B cell (primary cell): ENCODE results near the gene PARVA. TPM values are rescaled to one million over a fixed set of nuclear protein-coding genes. Genes with fewer than 3 reads are reported as not detected.

Experiments used
- ATAC-seq: fragments of 200-7000 bp; cut with Tn5 transposase; one replicate; pipeline ENCODE4 v1.10.0; 2021; ENCODE audit warnings: low read depth, mild to moderate bottlenecking, moderate number of reproducible peaks, moderate library complexity
- CTCF ChIA-PET: fragments of 350-600 bp; sonication (Branson Sonifier 250); formaldehyde crosslinking; loops from one replicate; lab custom pipeline; 2021; ENCODE audit warnings: antibody characterized with exemption, inconsistent platforms; lab: Charles Lee
- POLR2A ChIA-PET: fragments of 350-600 bp; sonication (Branson Sonifier 250); formaldehyde crosslinking; loops from one replicate; lab custom pipeline; 2021; ENCODE audit warnings: antibody characterized with exemption; lab: Charles Lee
- DNase-seq: peaks from one replicate; pipeline ENCODE4 v3.0.0; 2013
- H2AFZ ChIP-seq: 2 replicates; pipeline ENCODE4 v1.6.1; 2012; ENCODE audit warnings: mild to moderate bottlenecking, low read depth, low read length; ENCODE audit not compliant: insufficient read depth, poor library complexity, severe bottlenecking
- H3K27ac ChIP-seq, 2 donors: 1 replicate in 1 of 2; 2 replicates in 1 of 2; pipeline ENCODE4 v1.5.1; 2012 to 2013; ENCODE audit warnings: low read length in 2 of 2, mild to moderate bottlenecking in 2 of 2, moderate library complexity in 1 of 2
- H3K27me3 ChIP-seq, 4 experiments: fragments of 200-600 bp in 1 of 4; sonication (generic) in 1 of 4; replicated peaks in 1 of 4; 1 replicate in 2 of 4; 2 replicates in 2 of 4; pipeline versions ENCODE4 v1.6.1 to v1.7.0; 2013 to 2016; ENCODE audit warnings: low read length in 3 of 4, mild to moderate bottlenecking in 2 of 4, mixed read lengths in 1 of 4, moderate library complexity in 1 of 4; ENCODE audit not compliant: insufficient read depth in 4 of 4, control insufficient read depth in 3 of 4; ENCODE audit errors: control extremely low read depth in 1 of 4
- H3K36me3 ChIP-seq, 2 experiments: replicated peaks in 1 of 2; 1 replicate in 1 of 2; 2 replicates in 1 of 2; pipeline versions ENCODE4 v1.6.1 to v1.7.1; 2013; ENCODE audit warnings: low read length in 1 of 2; ENCODE audit not compliant: insufficient read depth in 2 of 2, control insufficient read depth in 1 of 2; ENCODE audit errors: control extremely low read depth in 1 of 2, extremely low read depth in 1 of 2
- H3K4me1 ChIP-seq, 2 donors: fragments of 200-600 bp in 1 of 2; sonication (generic) in 1 of 2; 1 replicate in 1 of 2; 2 replicates in 1 of 2; pipeline versions ENCODE4 v1.5.1 to v1.6.1; 2013 to 2017; ENCODE audit warnings: low read length in 2 of 2; ENCODE audit not compliant: control insufficient read depth in 2 of 2, insufficient read depth in 2 of 2
- H3K4me2 ChIP-seq: replicated peaks from 2 replicates; pipeline ENCODE3; 2012; ENCODE audit warnings: mild to moderate bottlenecking, low read depth, low read length; ENCODE audit not compliant: poor library complexity, severe bottlenecking
- H3K4me3 ChIP-seq, 5 experiments: fragments of 200-600 bp in 1 of 5; sonication (generic) in 1 of 5; 1 replicate in 3 of 5; 2 replicates in 2 of 5; pipeline versions ENCODE4 v1.5.1 to v1.7.0; 2011 to 2016; ENCODE audit warnings: low read length in 4 of 5, mild to moderate bottlenecking in 4 of 5, low read depth in 2 of 5, control low read depth in 1 of 5, moderate library complexity in 1 of 5; ENCODE audit not compliant: insufficient read depth in 1 of 5; ENCODE audit errors: control extremely low read depth in 1 of 5, extremely low read depth in 1 of 5
- H3K79me2 ChIP-seq: fragments of 200-600 bp; sonication (generic); one replicate; pipeline ENCODE4 v1.6.0; 2016; ENCODE audit warnings: low read length; ENCODE audit not compliant: control insufficient read depth, insufficient read depth
- H3K9ac ChIP-seq: fragments of 200-600 bp; sonication (generic); 2 replicates; pipeline ENCODE4 v1.6.1; 2017; ENCODE audit warnings: mild to moderate bottlenecking, low read length, moderate library complexity
- H3K9me3 ChIP-seq, 3 donors: one replicate each; pipeline versions ENCODE4 v1.6.1 to v1.7.1; 2013; ENCODE audit warnings: low read length in 2 of 3; ENCODE audit not compliant: control insufficient read depth in 2 of 3, insufficient read depth in 1 of 3; ENCODE audit errors: control extremely low read depth in 1 of 3
- H4K20me1 ChIP-seq: 2 replicates; pipeline ENCODE4 v1.6.0; 2012; ENCODE audit warnings: mild to moderate bottlenecking, low read length; ENCODE audit not compliant: insufficient read depth, control insufficient read depth, poor library complexity, severe bottlenecking
- H3K27ac Mint-ChIP-seq: one replicate; pipeline ENCODE4 v1.8.0; 2021; ENCODE audit warnings: mixed read lengths
- H3K27me3 Mint-ChIP-seq: one replicate; pipeline ENCODE4 v1.8.0; 2021; ENCODE audit warnings: mixed read lengths
- H3K4me1 Mint-ChIP-seq: one replicate; pipeline ENCODE4 v1.8.0; 2021; ENCODE audit warnings: mixed read lengths
- H3K4me3 Mint-ChIP-seq: one replicate; pipeline ENCODE4 v1.8.0; 2021; ENCODE audit warnings: mixed read lengths
- H3K9me3 Mint-ChIP-seq: one replicate; pipeline ENCODE4 v1.8.0; 2022; ENCODE audit warnings: mixed read lengths; ENCODE audit not compliant: insufficient read depth
- EZH2 ChIP-seq: IDR thresholded peaks from 2 replicates; pipeline ENCODE4 v1.6.1; 2012; ENCODE audit warnings: borderline replicate concordance, low read depth, mild to moderate bottlenecking, moderate library complexity, low read length; ENCODE audit not compliant: insufficient read depth, poor library complexity, severe bottlenecking
- WGBS: methylation state at CpG from one replicate; pipeline ENCODE4 v1.1.5; 2013; ENCODE audit warnings: missing lambda C conversion rate; ENCODE audit not compliant: insufficient coverage; 5-methylcytosine and 5-hydroxymethylcytosine counted together
- intact Hi-C: fragments of 100-400 bp; cut with micrococcal nuclease; formaldehyde crosslinking; loops from one replicate; pipeline ENCODE4 v1.10.0; 2022
- polyA plus RNA-seq: library from polyadenylated mRNA; depleted of rRNA; stranded (reverse); fragments of >200 nt; gene quantifications from 2 replicates; pipeline ENCODE4 v1.2.3, GENCODE V29; 2012
- total RNA-seq, 2 donors: library from RNA; stranded (reverse); fragments of 120-200 nt in 1 of 2; gene quantifications; 1 replicate in 1 of 2; 2 replicates in 1 of 2; pipeline versions ENCODE4 v1.2.3 to v1.2.4, GENCODE V29; 2013 to 2022
- TF ChIP-seq, protein P1 (sequence below): fragments of 200-600 bp; IDR thresholded peaks from one replicate; pipeline ENCODE4 v1.8.0; 2022; ENCODE audit warnings: antibody characterized with exemption, mild to moderate bottlenecking

Gene PARVA
- total and polyA plus RNA-seq, 2 donors (not counting 1 experiment from before 2014, with no cell fraction given): not detected

- Histone ChIP-seq H4K20me1 (no peaks in the 10 kb centered on the region), H2AFZ (no peak overlapping the region), H3K9ac (no peak overlapping the region), H3K27ac (no peak overlapping the region), H3K4me1 (no peaks in the 10 kb centered on the region), H3K27me3 (no peaks in the 10 kb centered on the region), H3K4me2 (no peak overlapping the region), H3K79me2 (no peaks in the 10 kb centered on the region), H3K9me3 (no peaks in the 10 kb centered on the region), H3K4me3 (no peak overlapping the region), H3K36me3 (no peaks in the 10 kb centered on the region)
- no peak for TF ChIP-seq EZH2
- TF ChIP-seq, protein P1, sequence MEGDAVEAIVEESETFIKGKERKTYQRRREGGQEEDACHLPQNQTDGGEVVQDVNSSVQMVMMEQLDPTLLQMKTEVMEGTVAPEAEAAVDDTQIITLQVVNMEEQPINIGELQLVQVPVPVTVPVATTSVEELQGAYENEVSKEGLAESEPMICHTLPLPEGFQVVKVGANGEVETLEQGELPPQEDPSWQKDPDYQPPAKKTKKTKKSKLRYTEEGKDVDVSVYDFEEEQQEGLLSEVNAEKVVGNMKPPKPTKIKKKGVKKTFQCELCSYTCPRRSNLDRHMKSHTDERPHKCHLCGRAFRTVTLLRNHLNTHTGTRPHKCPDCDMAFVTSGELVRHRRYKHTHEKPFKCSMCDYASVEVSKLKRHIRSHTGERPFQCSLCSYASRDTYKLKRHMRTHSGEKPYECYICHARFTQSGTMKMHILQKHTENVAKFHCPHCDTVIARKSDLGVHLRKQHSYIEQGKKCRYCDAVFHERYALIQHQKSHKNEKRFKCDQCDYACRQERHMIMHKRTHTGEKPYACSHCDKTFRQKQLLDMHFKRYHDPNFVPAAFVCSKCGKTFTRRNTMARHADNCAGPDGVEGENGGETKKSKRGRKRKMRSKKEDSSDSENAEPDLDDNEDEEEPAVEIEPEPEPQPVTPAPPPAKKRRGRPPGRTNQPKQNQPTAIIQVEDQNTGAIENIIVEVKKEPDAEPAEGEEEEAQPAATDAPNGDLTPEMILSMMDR: no peak
- Mint-ChIP-seq H3K4me3 (no peak overlapping the region), H3K4me1 (no peaks in the 10 kb centered on the region), H3K27ac (no peak overlapping the region), H3K9me3 (no peaks in the 10 kb centered on the region), H3K27me3 (peaks cover 15% of the 10 kb centered on the region)
- DNase-seq (no peak), ATAC-seq (no peak)
- WGBS: 91% methylated on average over 8 of the region's 9 CpGs
- intact Hi-C loops: no loop called here
- ChIA-PET CTCF (no interaction called here), POLR2A (no interaction called here)
These were observed 96.0 kb downstream of the PARVA start for GRCh38 chr11:12473381-12473780.

DNA sequence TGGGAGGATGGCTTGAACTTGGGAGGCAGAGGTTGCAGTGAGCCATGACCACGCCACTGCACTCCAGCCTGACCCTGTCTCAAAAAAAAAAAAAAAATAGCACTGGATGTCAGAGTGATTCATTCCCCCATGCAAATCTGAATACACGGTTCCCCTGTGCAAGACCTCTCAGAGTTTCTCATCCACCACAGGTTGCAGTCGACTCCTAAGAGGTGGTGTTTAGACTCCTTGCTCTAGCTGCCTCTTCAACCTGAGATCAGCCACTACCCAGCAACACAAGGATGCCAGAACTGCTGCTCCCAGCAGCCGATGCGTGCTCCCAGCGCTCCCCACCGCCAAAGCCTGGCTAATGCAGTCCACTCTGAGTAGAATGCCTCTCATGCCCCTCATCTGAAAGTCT, 97.5 kb downstream of the PARVA start:
- Histone ChIP-seq H3K79me2 (no peaks in the 10 kb centered on the region), H3K27ac (no peak overlapping the region), H2AFZ (no peak overlapping the region), H3K9ac (no peak overlapping the region), H3K4me1 (no peaks in the 10 kb centered on the region), H3K9me3 (no peaks in the 10 kb centered on the region), H3K4me3 (no peak overlapping the region), H3K4me2 (no peak overlapping the region), H4K20me1 (no peaks in the 10 kb centered on the region), H3K27me3 (no peaks in the 10 kb centered on the region), H3K36me3 (no peaks in the 10 kb centered on the region)
- H3K9me3 Mint-ChIP-seq: no peaks in the 10 kb centered on the region
- TF ChIP-seq EZH2: no peak
- TF ChIP-seq, protein P1: no peak
- ATAC-seq (no peak), DNase-seq (no peak)
- H3K27me3 Mint-ChIP-seq: peaks cover 15% of the 10 kb centered on the region
- 88% methylated on average over 5 of the region's 7 CpGs for WGBS
- H3K27ac Mint-ChIP-seq: no peak overlapping the region
- intact Hi-C loops: no loop called here
- ChIA-PET CTCF (no interaction called here), POLR2A (no interaction called here)
- H3K4me1 Mint-ChIP-seq: no peaks in the 10 kb centered on the region
- no peak overlapping the region for H3K4me3 Mint-ChIP-seq
